Caco-2 (cell line): Measurements from ENCODE around the gene TLK1. TPM values are rescaled to one million over a fixed set of nuclear protein-coding genes. Genes with fewer than 3 reads are reported as not detected.
"Not testable (repeated sequence)": the region's sequence is repeated elsewhere in the genome, so short reads cannot be mapped to it uniquely, and the experiment has no call there.

Source experiments
- BruUV-seq: library from RNA; stranded (reverse); fragments of 400-500 nt; replicated peaks from 2 replicates; lab custom pipeline; 2021; lab: Mats Ljungman, UMichigan
- CTCF ChIA-PET: fragments of 300-600 bp; sonication (Branson Sonifier 250); formaldehyde crosslinking; loops from one replicate; lab custom pipeline; 2022; ENCODE audit warnings: antibody characterized with exemption; lab: Charles Lee
- POLR2A ChIA-PET: fragments of 300-600 bp; sonication (Branson Sonifier 250); formaldehyde crosslinking; loops from one replicate; lab custom pipeline; 2022; ENCODE audit warnings: antibody characterized with exemption; lab: Charles Lee
- DNase-seq, 2 experiments: peaks; one replicate each; pipeline versions ENCODE4 v3.0.0 to v3.0.0-alpha.2; 2020 to 2022
- H3K27me3 ChIP-seq: replicated peaks from 2 replicates; pipeline ENCODE4 v1.6.0; 2011; ENCODE audit warnings: low read length; ENCODE audit not compliant: control insufficient read depth, insufficient read depth
- H3K36me3 ChIP-seq: 2 replicates; pipeline ENCODE4 v1.5.1; 2011; ENCODE audit warnings: low read length; ENCODE audit not compliant: control insufficient read depth, insufficient read depth
- H3K4me1 ChIP-seq: fragments of 250-450 bp; sonication (Bioruptor Pico); 2 replicates; pipeline ENCODE4 v1.5.1; 2020; ENCODE audit warnings: mild to moderate bottlenecking
- H3K4me3 ChIP-seq: 2 replicates; pipeline ENCODE4 v1.5.1; 2011; ENCODE audit warnings: low read depth, mild to moderate bottlenecking, control low read depth, low read length
- H3K9me3 ChIP-seq: fragments of 250-450 bp; sonication (Bioruptor Pico); 2 replicates; pipeline ENCODE4 v1.5.1; 2020; ENCODE audit warnings: mild to moderate bottlenecking, moderate library complexity
- H3K27ac Mint-ChIP-seq: one replicate; pipeline ENCODE4 v1.8.0; 2022; ENCODE audit warnings: mixed read lengths; ENCODE audit not compliant: unreplicated experiment
- H3K27me3 Mint-ChIP-seq: one replicate; pipeline ENCODE4 v1.8.0; 2022; ENCODE audit warnings: mixed read lengths; ENCODE audit not compliant: insufficient read depth, unreplicated experiment
- H3K36me3 Mint-ChIP-seq: one replicate; pipeline ENCODE4 v1.8.0; 2022; ENCODE audit warnings: mild to moderate bottlenecking, mixed read lengths; ENCODE audit not compliant: insufficient read depth, unreplicated experiment
- H3K4me1 Mint-ChIP-seq: one replicate; pipeline ENCODE4 v1.8.0; 2022; ENCODE audit warnings: low read depth, mixed read lengths; ENCODE audit not compliant: unreplicated experiment
- H3K4me3 Mint-ChIP-seq: one replicate; pipeline ENCODE4 v1.8.0; 2022; ENCODE audit warnings: mild to moderate bottlenecking, moderate library complexity, mixed read lengths; ENCODE audit not compliant: unreplicated experiment
- H3K9me3 Mint-ChIP-seq: one replicate; pipeline ENCODE4 v1.8.0; 2022; ENCODE audit warnings: mixed read lengths; ENCODE audit not compliant: unreplicated experiment
- CTCF ChIP-seq, 2 experiments: fragments of 200-600 bp in 1 of 2; IDR thresholded peaks; 1 replicate in 1 of 2; 2 replicates in 1 of 2; pipeline versions ENCODE4 v1.5.1 to v1.8.0; 2011 to 2022; ENCODE audit warnings: antibody characterized with exemption in 1 of 2, control low read depth in 1 of 2, inconsistent platforms in 1 of 2, low read depth in 1 of 2, low read length in 1 of 2, mild to moderate bottlenecking in 1 of 2, moderate library complexity in 1 of 2; ENCODE audit not compliant: insufficient read depth in 1 of 2, severe bottlenecking in 1 of 2, unreplicated experiment in 1 of 2
- intact Hi-C: fragments of 100-400 bp; cut with micrococcal nuclease; formaldehyde crosslinking; loops from one replicate; pipeline ENCODE4 v1.10.0; 2022; ENCODE audit not compliant: unreplicated experiment
- total RNA-seq: library from RNA; stranded (reverse); gene quantifications from 2 replicates; pipeline ENCODE4 v1.2.3, GENCODE V29; 2022

The TLK1 gene
- total RNA-seq, 1 experiment from 2014 or later, result 85.1 TPM

DNA sequence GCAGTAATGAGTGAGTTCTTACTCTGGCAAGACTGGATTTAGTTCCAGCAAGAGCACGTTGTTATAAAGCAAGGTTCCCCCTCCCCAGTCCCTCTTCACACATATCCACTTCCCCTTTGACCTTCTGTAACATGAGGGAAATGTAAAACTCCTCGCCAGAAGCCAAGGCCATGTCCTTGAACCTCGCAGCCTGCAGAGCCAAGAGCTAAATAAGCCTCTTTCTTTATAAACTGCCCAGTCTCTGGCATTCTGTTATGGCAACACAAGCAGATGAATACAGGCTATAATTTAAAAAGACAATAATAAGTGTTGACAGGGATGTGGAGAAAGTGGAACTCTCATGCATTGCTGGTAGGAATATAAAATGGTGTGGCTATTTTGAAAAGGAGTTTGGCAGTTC lies 60.3 kb downstream of the TLK1 start:
- peaks cover 14% of the 10 kb centered on the region for H3K4me1 Mint-ChIP-seq
- CTCF ChIA-PET, result no interaction called here
- peaks cover 21% of the 10 kb centered on the region for H3K36me3 Mint-ChIP-seq
- H3K4me3 Mint-ChIP-seq, result no peak overlapping the region
- H3K27me3 ChIP-seq, result no peaks in the 10 kb centered on the region
- H3K4me1 ChIP-seq, result no peaks in the 10 kb centered on the region
- H3K9me3 ChIP-seq, result peaks cover 20% of the 10 kb centered on the region
- no peaks in the 10 kb centered on the region for H3K36me3 ChIP-seq
- TF ChIP-seq CTCF (IDR thresholded peaks at IDR 0.05; ENCODE audit: insufficient read depth in 1 of 2, low read depth in 1 of 2, low read length in 1 of 2, severe bottlenecking in 1 of 2, unreplicated experiment in 1 of 2), result no peak
- BruUV-seq, result no TSS peak
- no peak for DNase-seq
- no peaks in the 10 kb centered on the region for H3K27me3 Mint-ChIP-seq
- no peak overlapping the region for H3K27ac Mint-ChIP-seq
- intact Hi-C loops, result no loop called here
- POLR2A ChIA-PET, result no interaction called here
- H3K4me3 ChIP-seq, result no peak overlapping the region
- peaks cover 27% of the 10 kb centered on the region for H3K9me3 Mint-ChIP-seq

DNA sequence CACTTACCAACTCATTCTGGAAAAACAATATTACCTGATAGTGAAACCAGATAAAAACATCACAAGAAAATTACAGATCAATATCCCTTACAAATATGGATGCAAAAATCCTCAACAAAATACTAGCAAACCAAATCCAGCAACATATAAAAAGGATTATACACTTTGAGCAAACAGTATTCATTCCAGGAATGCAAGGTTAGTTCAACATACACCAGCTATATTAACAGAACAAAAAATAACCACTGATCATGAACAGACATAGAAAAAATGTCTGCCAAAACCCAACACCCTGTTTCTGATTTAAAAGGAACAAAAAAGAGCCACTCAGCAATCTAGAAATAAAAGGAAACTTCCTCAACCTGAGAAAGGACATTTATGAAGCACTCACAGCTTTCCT lies 62.1 kb downstream of the TLK1 start:
- intact Hi-C loops, result no loop called here
- no peaks in the 10 kb centered on the region for H3K27me3 ChIP-seq
- Mint-ChIP-seq H3K9me3 (peaks cover 27% of the 10 kb centered on the region), H3K27ac (no peak overlapping the region), H3K36me3 (peaks cover 21% of the 10 kb centered on the region), H3K4me1 (peaks cover 15% of the 10 kb centered on the region), H3K27me3 (no peaks in the 10 kb centered on the region), H3K4me3 (no peak overlapping the region)
- no peak for DNase-seq
- CTCF ChIA-PET, result no interaction called here
- no peaks in the 10 kb centered on the region for H3K4me1 ChIP-seq
- no peak for TF ChIP-seq CTCF (IDR thresholded peaks at IDR 0.05; ENCODE audit: insufficient read depth in 1 of 2, low read depth in 1 of 2, low read length in 1 of 2, severe bottlenecking in 1 of 2, unreplicated experiment in 1 of 2)
- H3K4me3 ChIP-seq, result no peak overlapping the region
- peaks cover 20% of the 10 kb centered on the region for H3K9me3 ChIP-seq
- POLR2A ChIA-PET, result no interaction called here
- H3K36me3 ChIP-seq, result no peaks in the 10 kb centered on the region
- BruUV-seq, result no TSS peak

- H3K36me3 ChIP-seq, result no peaks in the 10 kb centered on the region
- H3K27me3 Mint-ChIP-seq, result no peaks in the 10 kb centered on the region
- CTCF ChIA-PET, result no interaction called here
- no peak overlapping the region for H3K4me3 Mint-ChIP-seq
- peaks cover 13% of the 10 kb centered on the region for H3K4me1 Mint-ChIP-seq
- no peak overlapping the region for H3K4me3 ChIP-seq
- TF ChIP-seq CTCF (IDR thresholded peaks at IDR 0.05; ENCODE audit: insufficient read depth in 1 of 2, low read depth in 1 of 2, low read length in 1 of 2, severe bottlenecking in 1 of 2, unreplicated experiment in 1 of 2), result no peak
- H3K27ac Mint-ChIP-seq, result no peak overlapping the region
- peaks cover 27% of the 10 kb centered on the region for H3K9me3 Mint-ChIP-seq
- no TSS peak for BruUV-seq
- H3K27me3 ChIP-seq, result no peaks in the 10 kb centered on the region
- POLR2A ChIA-PET, result no interaction called here
- no peak for DNase-seq
- intact Hi-C loops, result no loop called here
- peaks cover 20% of the 10 kb centered on the region for H3K9me3 ChIP-seq
- peaks cover 8% of the 10 kb centered on the region for H3K36me3 Mint-ChIP-seq
- H3K4me1 ChIP-seq, result no peaks in the 10 kb centered on the region
These were observed 65.6 kb downstream of the TLK1 start for GRCh38 chr2:171095014-171095582.

- DNase-seq, H3K4me3 ChIP-seq, H3K27me3 Mint-ChIP-seq, H3K9me3 Mint-ChIP-seq, H3K9me3 ChIP-seq, H3K27ac Mint-ChIP-seq, H3K4me1 ChIP-seq, intact Hi-C loops, POLR2A ChIA-PET, BruUV-seq, H3K36me3 ChIP-seq, H3K4me3 Mint-ChIP-seq, H3K27me3 ChIP-seq: not testable (repeated sequence)
- Mint-ChIP-seq H3K36me3 (peaks cover 16% of the 10 kb centered on the region), H3K4me1 (peaks cover 33% of the 10 kb centered on the region)
- CTCF ChIA-PET, result interaction anchor here (0.7 kb wide), 1 partner anchor 16 kb away, joined by 3 read pairs; no protein-coding TSS in a partner anchor
These were observed 69.2 kb downstream of the TLK1 start for GRCh38 chr2:171091517-171091916.
